ENCODE measurements around the gene ADSS1.

DNA sequence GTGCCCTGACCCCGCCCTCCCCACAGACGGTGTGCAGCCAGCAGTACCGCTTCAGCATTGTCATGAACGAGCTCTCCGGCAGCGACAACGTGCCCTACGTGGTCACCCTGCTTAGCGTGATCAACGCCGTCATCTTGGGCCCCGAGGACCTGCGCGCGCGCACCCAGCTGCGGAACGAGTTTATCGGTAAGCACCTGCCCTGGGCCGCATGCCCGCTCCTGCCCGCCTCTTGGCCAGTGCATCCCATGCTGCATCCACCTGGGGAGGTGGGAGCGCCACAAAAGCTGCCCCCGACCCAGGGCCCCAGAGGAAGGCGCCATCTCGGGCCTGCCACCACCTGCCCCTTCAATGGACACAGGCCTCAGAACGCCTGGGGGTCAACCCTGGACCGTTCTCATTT lies 20.8 kb upstream of the ADSS1 start:
- TF ChIP-seq POLR2A (IDR thresholded peaks at IDR 0.05) (no peak), CTCF (IDR thresholded peaks at IDR 0.05) (no peak)

All from vagina (tissue), 2 donors.